HepG2 (cell line): ENCODE data around the gene ING5.

ENCODE experiments used
- MTA3 ChIP-seq: sonication (generic); formaldehyde crosslinking; IDR thresholded peaks from 2 replicates; pipeline ENCODE4 v1.4.0; 2020; ENCODE audit warnings: missing genetic modification reagents
- ZNF44 ChIP-seq: sonication (generic); formaldehyde crosslinking; IDR thresholded peaks from 2 replicates; pipeline ENCODE4 v1.5.1; 2020; ENCODE audit warnings: mild to moderate bottlenecking, missing genetic modification reagents
- ZNF451 ChIP-seq: sonication (generic); formaldehyde crosslinking; IDR thresholded peaks from 2 replicates; pipeline ENCODE4 v1.5.0; 2020; ENCODE audit warnings: mild to moderate bottlenecking, missing genetic modification reagents
- TF ChIP-seq, protein P1 (sequence below): sonication (generic); formaldehyde crosslinking; IDR thresholded peaks from 2 replicates; pipeline ENCODE4 v1.8.0; 2022; ENCODE audit warnings: missing genetic modification reagents, mild to moderate bottlenecking, inconsistent platforms, borderline replicate concordance

- TF ChIP-seq ZNF44 = no peak
- TF ChIP-seq, protein P1, sequence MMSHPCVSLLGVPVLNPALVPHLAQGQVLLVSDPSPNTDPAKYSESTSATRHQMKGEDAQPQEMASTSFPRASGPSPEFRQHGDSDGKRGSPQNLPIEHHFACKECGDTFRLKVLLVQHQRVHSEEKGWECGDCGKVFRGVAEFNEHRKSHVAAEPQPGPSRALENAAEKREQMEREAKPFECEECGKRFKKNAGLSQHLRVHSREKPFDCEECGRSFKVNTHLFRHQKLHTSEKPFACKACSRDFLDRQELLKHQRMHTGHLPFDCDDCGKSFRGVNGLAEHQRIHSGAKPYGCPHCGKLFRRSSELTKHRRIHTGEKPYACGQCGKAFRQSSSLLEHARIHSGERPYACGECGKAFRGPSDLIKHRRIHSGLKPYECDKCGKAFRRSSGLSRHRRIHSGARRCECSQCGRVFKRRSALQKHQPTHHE (CRISPR knock-in tag) = no peak
- no peak for TF ChIP-seq MTA3 (CRISPR knock-in tag)
- TF ChIP-seq ZNF451 (CRISPR knock-in tag) = no peak
Observed at GRCh38 chr2:241692448-241692847, 9.4 kb upstream of the ING5 start.
